Fibroblast of skin of right quadriceps (primary cell): ENCODE measurements around the gene DNAJC1.

Source experiments
- DNase-seq: peaks from one replicate; pipeline ENCODE4 v3.0.0-alpha.2; 2013

DNAJC1 gene

GRCh38 chr10:21954132-21954531 is 49.4 kb downstream of the DNAJC1 start:
- no peak for DNase-seq

GRCh38 chr10:21953585-21954057 is 49.9 kb downstream of the DNAJC1 start:
- peak; percentile 63 for DNase-seq

GRCh38 chr10:21950566-21950965 is 53.0 kb downstream of the DNAJC1 start:
- no peak for DNase-seq

- no peak for DNase-seq
These were observed 56.6 kb downstream of the DNAJC1 start for GRCh38 chr10:21946946-21947345.

- DNase-seq, result no peak
These were observed 58.7 kb downstream of the DNAJC1 start for GRCh38 chr10:21944727-21945386.

- DNase-seq, result no peak
These were observed 59.8 kb downstream of the DNAJC1 start for GRCh38 chr10:21943633-21944265.

- no peak for DNase-seq
These were observed 68.0 kb downstream of the DNAJC1 start for GRCh38 chr10:21935439-21936023.

GRCh38 chr10:21934307-21934706 is 69.2 kb downstream of the DNAJC1 start:
- no peak for DNase-seq

- DNase-seq, result peak; percentile 32
These were observed 74.5 kb downstream of the DNAJC1 start for GRCh38 chr10:21929070-21929469.

GRCh38 chr10:21927631-21928353 is 75.7 kb downstream of the DNAJC1 start:
- peak; percentile 86 for DNase-seq

- peak; percentile 98 for DNase-seq
These were observed 76.6 kb downstream of the DNAJC1 start for GRCh38 chr10:21926949-21927348.

- no peak for DNase-seq
These were observed 77.1 kb downstream of the DNAJC1 start for GRCh38 chr10:21926358-21926925.

GRCh38 chr10:21925851-21926250 is 77.7 kb downstream of the DNAJC1 start:
- DNase-seq, result no peak

- DNase-seq, result no peak
These were observed 79.0 kb downstream of the DNAJC1 start for GRCh38 chr10:21924511-21924910.

- DNase-seq, result no peak
These were observed 82.9 kb downstream of the DNAJC1 start for GRCh38 chr10:21920633-21921032.

GRCh38 chr10:21919906-21920305 is 83.6 kb downstream of the DNAJC1 start:
- no peak for DNase-seq

- DNase-seq, result peak; percentile 57
These were observed 84.4 kb downstream of the DNAJC1 start for GRCh38 chr10:21919117-21919516.

GRCh38 chr10:21912625-21913024 is 90.9 kb downstream of the DNAJC1 start:
- DNase-seq, result no peak

GRCh38 chr10:21910798-21911197 is 92.7 kb downstream of the DNAJC1 start:
- DNase-seq, result no peak

GRCh38 chr10:21907436-21907835 is 96.1 kb downstream of the DNAJC1 start:
- DNase-seq, result no peak

GRCh38 chr10:21904930-21905329 is 98.6 kb downstream of the DNAJC1 start:
- DNase-seq, result no peak

- DNase-seq, result no peak
These were observed 103.8 kb downstream of the DNAJC1 start for GRCh38 chr10:21899736-21900135.

- DNase-seq, result no peak
These were observed 107.6 kb downstream of the DNAJC1 start for GRCh38 chr10:21895932-21896331.
